Measurements from ENCODE around the gene KCND3.

DNA sequence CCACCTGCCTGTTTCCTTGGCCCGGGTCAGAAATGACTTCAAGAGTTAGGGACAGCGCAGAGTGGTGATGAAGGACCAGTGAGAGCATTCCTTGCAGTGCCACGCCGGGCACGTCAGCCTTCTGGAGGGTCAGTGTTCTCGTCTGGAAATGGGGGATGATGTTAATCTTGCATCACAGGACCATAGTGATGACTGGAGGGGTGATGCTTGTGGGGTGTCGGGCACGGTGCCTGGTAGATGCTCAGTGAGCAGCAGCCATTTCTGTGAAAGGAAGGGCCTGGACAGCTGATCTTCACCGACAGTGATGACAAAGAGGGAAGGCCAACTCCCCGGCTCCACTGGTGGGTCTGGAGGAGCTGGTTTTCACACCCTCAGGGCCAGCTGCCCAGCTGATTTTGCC, 177.6 kb downstream of the KCND3 start:
- TF ChIP-seq, protein P1, sequence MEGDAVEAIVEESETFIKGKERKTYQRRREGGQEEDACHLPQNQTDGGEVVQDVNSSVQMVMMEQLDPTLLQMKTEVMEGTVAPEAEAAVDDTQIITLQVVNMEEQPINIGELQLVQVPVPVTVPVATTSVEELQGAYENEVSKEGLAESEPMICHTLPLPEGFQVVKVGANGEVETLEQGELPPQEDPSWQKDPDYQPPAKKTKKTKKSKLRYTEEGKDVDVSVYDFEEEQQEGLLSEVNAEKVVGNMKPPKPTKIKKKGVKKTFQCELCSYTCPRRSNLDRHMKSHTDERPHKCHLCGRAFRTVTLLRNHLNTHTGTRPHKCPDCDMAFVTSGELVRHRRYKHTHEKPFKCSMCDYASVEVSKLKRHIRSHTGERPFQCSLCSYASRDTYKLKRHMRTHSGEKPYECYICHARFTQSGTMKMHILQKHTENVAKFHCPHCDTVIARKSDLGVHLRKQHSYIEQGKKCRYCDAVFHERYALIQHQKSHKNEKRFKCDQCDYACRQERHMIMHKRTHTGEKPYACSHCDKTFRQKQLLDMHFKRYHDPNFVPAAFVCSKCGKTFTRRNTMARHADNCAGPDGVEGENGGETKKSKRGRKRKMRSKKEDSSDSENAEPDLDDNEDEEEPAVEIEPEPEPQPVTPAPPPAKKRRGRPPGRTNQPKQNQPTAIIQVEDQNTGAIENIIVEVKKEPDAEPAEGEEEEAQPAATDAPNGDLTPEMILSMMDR (IDR thresholded peaks at IDR 0.05): no peak
- no peak for TF ChIP-seq EZH2 (IDR thresholded peaks at IDR 0.05)

All from neural progenitor cell (in vitro differentiated cells).